Keratinocyte (primary cell): Measurements from ENCODE around the gene C7orf57.

Experiments used
- CTCF ChIP-seq, 3 experiments: IDR thresholded peaks in 1 of 3; conservative IDR thresholded peaks in 1 of 3; optimal IDR thresholded peaks in 1 of 3; 2 replicates in 2 of 3; 3 replicates in 1 of 3; pipeline versions ENCODE3 to v1.5.1; 2011; ENCODE audit warnings: low read length in 3 of 3, mild to moderate bottlenecking in 3 of 3, moderate library complexity in 2 of 3, control low read depth in 1 of 3, inconsistent platforms in 1 of 3; ENCODE audit not compliant: insufficient read depth in 2 of 3; ENCODE audit errors: extremely low read depth in 1 of 3
- EZH2 ChIP-seq: IDR thresholded peaks from one replicate; pipeline ENCODE4 v1.6.1; 2012; ENCODE audit warnings: inconsistent platforms, mild to moderate bottlenecking, low read length, moderate library complexity

- TF ChIP-seq CTCF (optimal IDR thresholded peaks at IDR 0.05 in 1 of 3, IDR thresholded peaks at IDR 0.05 in 1 of 3, conservative IDR thresholded peaks at IDR 0.05 in 1 of 3; ENCODE audit: extremely low read depth in 1 of 3, insufficient read depth in 2 of 3, low read length in 3 of 3) (no peak), EZH2 (no peak)
These were observed 12.8 kb downstream of the C7orf57 start for GRCh38 chr7:48048113-48048512.
